Calu3 (cell line): Measurements from ENCODE around the gene PCDHA10. TPM values are rescaled to one million over a fixed set of nuclear protein-coding genes. Genes with fewer than 3 reads are reported as not detected.

Experiments used
- BruUV-seq: library from RNA; stranded (reverse); fragments of 400-500 nt; replicated peaks from 2 replicates; lab custom pipeline; 2021; lab: Mats Ljungman, UMichigan
- CTCF ChIA-PET: fragments of 300-600 bp; sonication (Branson Sonifier 250); formaldehyde crosslinking; loops from one replicate; lab custom pipeline; 2022; ENCODE audit warnings: antibody characterized with exemption; lab: Charles Lee
- DNase-seq: peaks from one replicate; pipeline ENCODE4 v3.0.0; 2022
- H3K27ac Mint-ChIP-seq: one replicate; pipeline ENCODE4 v1.8.0; 2022; ENCODE audit warnings: mixed read lengths; ENCODE audit not compliant: unreplicated experiment
- H3K27me3 Mint-ChIP-seq: one replicate; pipeline ENCODE4 v1.8.0; 2022; ENCODE audit warnings: mixed read lengths; ENCODE audit not compliant: unreplicated experiment
- H3K36me3 Mint-ChIP-seq: one replicate; pipeline ENCODE4 v1.8.0; 2022; ENCODE audit warnings: mild to moderate bottlenecking, moderate library complexity, mixed read lengths; ENCODE audit not compliant: insufficient read depth, unreplicated experiment
- H3K4me1 Mint-ChIP-seq: one replicate; pipeline ENCODE4 v1.8.0; 2022; ENCODE audit warnings: mild to moderate bottlenecking, low read depth, mixed read lengths; ENCODE audit not compliant: unreplicated experiment
- H3K4me3 Mint-ChIP-seq: one replicate; pipeline ENCODE4 v1.8.0; 2022; ENCODE audit warnings: mild to moderate bottlenecking, low read depth, moderate library complexity, mixed read lengths; ENCODE audit not compliant: unreplicated experiment
- H3K9me3 Mint-ChIP-seq: one replicate; pipeline ENCODE4 v1.8.0; 2022; ENCODE audit warnings: low read depth, mixed read lengths; ENCODE audit not compliant: unreplicated experiment
- CTCF ChIP-seq: fragments of 200-600 bp; IDR thresholded peaks from one replicate; pipeline ENCODE4 v1.8.0; 2022; ENCODE audit warnings: antibody characterized with exemption; ENCODE audit not compliant: unreplicated experiment
- intact Hi-C: fragments of 100-400 bp; cut with micrococcal nuclease; formaldehyde crosslinking; loops from one replicate; pipeline ENCODE4 v1.10.0; 2022; ENCODE audit not compliant: unreplicated experiment
- total RNA-seq: library from RNA; stranded (reverse); gene quantifications from 2 replicates; pipeline ENCODE4 v1.2.3, GENCODE V29; 2022

The PCDHA10 gene
- total RNA-seq, 1 experiment from 2014 or later = 0.78 TPM

- no peak overlapping the region for H3K4me3 Mint-ChIP-seq
- BruUV-seq = no TSS peak
- no peak overlapping the region for H3K27ac Mint-ChIP-seq
Measured at GRCh38 chr5:140877262-140877581, 21.5 kb downstream of the PCDHA10 start.

GRCh38 chr5:140881889-140882590 is 26.3 kb downstream of the PCDHA10 start, which contains the start of gene PCDHA13:
PCDHA13 (plus strand) TSS chr5:140882124; CDS start chr5:140882269, 145 bp downstream.
- Mint-ChIP-seq H3K36me3 (no peaks in the 10 kb centered on the region), H3K9me3 (peaks cover 5% of the 10 kb centered on the region), H3K27ac (no peak within 1 kb of the TSS), H3K4me1 (no peaks in the 10 kb centered on the region), H3K4me3 (peak within 1 kb of the TSS; percentile 42), H3K27me3 (no peaks in the 10 kb centered on the region)
- CTCF ChIA-PET = interaction anchor here (1.2 to 1.6 kb wide), 2 partner anchors 84 to 158 kb away, joined by 3 to 7 read pairs; partner anchors contain the start of gene PCDHAC2
- intact Hi-C loops = loop anchor here (1.0 to 2.0 kb wide), 3 partner anchors 45 to 159 kb away; partner anchors contain the start of genes PCDHA4 and PCDHAC1
- TF ChIP-seq CTCF = no peak
- BruUV-seq = no TSS peak
- DNase-seq = peak; percentile 30

More at GRCh38 chr5:140877262-140877581, 21.5 kb downstream of the PCDHA10 start:
- Mint-ChIP-seq H3K4me1 (no peaks in the 10 kb centered on the region), H3K9me3 (peaks cover 5% of the 10 kb centered on the region), H3K27me3 (no peaks in the 10 kb centered on the region), H3K36me3 (no peaks in the 10 kb centered on the region)
- TF ChIP-seq CTCF = no peak
- no peak for DNase-seq
- CTCF ChIA-PET = no interaction called here
- intact Hi-C loops = no loop called here

- DNase-seq = peak; percentile 46
- BruUV-seq = no TSS peak
- CTCF ChIA-PET = interaction anchor here (1.2 to 1.6 kb wide), 2 partner anchors 84 to 158 kb away, joined by 3 to 7 read pairs; partner anchors contain the start of gene PCDHAC2
- H3K27me3 Mint-ChIP-seq = no peaks in the 10 kb centered on the region
- H3K27ac Mint-ChIP-seq = no peak overlapping the region
- peak overlapping the region; percentile 42 for H3K4me3 Mint-ChIP-seq
- intact Hi-C loops = loop anchor here (1.0 to 2.0 kb wide), 3 partner anchors 44 to 159 kb away; partner anchors contain the start of genes PCDHA4 and PCDHAC1
- peaks cover 5% of the 10 kb centered on the region for H3K9me3 Mint-ChIP-seq
- TF ChIP-seq CTCF = no peak
- H3K4me1 Mint-ChIP-seq = no peaks in the 10 kb centered on the region
- H3K36me3 Mint-ChIP-seq = no peaks in the 10 kb centered on the region
Measured at GRCh38 chr5:140882591-140882899, 26.8 kb downstream of the PCDHA10 start.

- H3K27ac Mint-ChIP-seq = no peak overlapping the region
- no peaks in the 10 kb centered on the region for H3K4me1 Mint-ChIP-seq
- BruUV-seq = no TSS peak
- H3K36me3 Mint-ChIP-seq = no peaks in the 10 kb centered on the region
- no peak for DNase-seq
- CTCF ChIA-PET = interaction anchor here (1.6 kb wide), 1 partner anchor 83 kb away, joined by 3 read pairs; the partner anchor contains the start of gene PCDHAC2
- H3K27me3 Mint-ChIP-seq = no peaks in the 10 kb centered on the region
- intact Hi-C loops = loop anchor here (2.0 kb wide), 1 partner anchor 43 kb away; the partner anchor contains the start of gene PCDHAC1
- H3K4me3 Mint-ChIP-seq = no peak overlapping the region
- no peak for TF ChIP-seq CTCF
- H3K9me3 Mint-ChIP-seq = peaks cover 5% of the 10 kb centered on the region
Measured at GRCh38 chr5:140883373-140883772, 27.7 kb downstream of the PCDHA10 start.
